Measurements from ENCODE around the gene WDR88. TPM values are rescaled to one million over a fixed set of nuclear protein-coding genes. Genes with fewer than 3 reads are reported as not detected.

WDR88 gene
- total RNA-seq = not detected in 2 replicates

DNA sequence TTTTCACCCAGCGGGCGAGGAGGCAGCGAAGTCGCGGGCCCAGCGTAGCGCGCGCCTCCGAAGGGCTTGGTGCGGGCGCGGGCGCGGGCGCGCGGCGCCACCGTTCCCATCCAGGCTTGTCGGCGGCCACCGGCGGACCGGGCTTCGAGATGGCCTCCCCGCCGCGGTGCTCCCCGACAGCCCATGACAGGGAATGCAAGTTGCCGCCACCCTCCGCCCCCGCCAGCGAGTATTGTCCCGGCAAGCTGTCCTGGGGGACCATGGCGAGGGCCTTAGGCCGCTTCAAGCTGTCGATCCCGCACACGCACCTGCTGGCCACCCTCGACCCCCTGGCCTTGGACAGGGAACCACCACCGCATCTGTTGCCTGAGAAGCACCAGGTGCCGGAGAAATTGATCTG lies at the start of gene WDR88:
TSS of gene WDR88 (plus strand) at position 94 of the 400 bp plus-strand sequence. CDS start at position 150, 56 bp downstream.

DNA sequence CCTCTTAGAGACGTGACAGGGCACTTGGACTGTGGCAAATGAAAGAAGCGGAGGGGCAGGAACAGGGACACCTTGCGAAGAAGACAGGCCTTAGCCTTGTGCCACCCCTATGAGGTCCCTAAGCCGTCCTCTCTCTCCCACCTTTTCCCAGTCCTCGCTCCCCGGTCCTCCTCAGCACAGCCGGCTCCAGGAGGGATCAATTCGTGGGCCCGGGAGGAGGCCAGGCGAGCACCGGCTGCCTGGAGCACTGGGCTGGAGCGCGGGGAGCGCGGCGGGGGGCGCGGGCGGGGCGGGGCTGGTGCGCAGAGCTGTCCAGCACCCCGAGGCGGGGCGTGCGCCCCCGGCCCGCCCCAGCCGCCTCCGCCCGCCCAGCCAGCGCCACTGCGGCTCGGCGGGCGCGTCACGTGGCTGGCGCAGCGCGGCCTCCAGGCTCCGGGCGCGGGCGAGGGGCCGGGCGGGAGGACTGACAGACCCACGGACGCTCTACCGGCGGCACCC lies 62.0 kb downstream of the WDR88 start, which contains the start of gene LRP3:
TSS of gene LRP3 (plus strand) at position 466 of the 498 bp plus-strand sequence. CDS start 456 bp downstream, outside the sequence.

Other genes with a start within 250 kb of the WDR88 start
- 9.9 and 17.3 TPM in 2 replicates for gene CEP89, start 160.2 kb upstream of the WDR88 start, total RNA-seq
- 2.2 and 3.6 TPM in 2 replicates for gene FAAP24, start 159.9 kb upstream of the WDR88 start, total RNA-seq
- 2.2 and 3.0 TPM in 2 replicates for gene RHPN2, start 67.2 kb upstream of the WDR88 start, total RNA-seq
- 7.3 and 9.2 TPM in 2 replicates for gene GPATCH1, start 50.9 kb upstream of the WDR88 start, total RNA-seq
- gene LRP3, start 62.2 kb downstream of the WDR88 start, total RNA-seq = 36.2 and 60.9 TPM in 2 replicates
- gene SLC7A10, start 93.7 kb downstream of the WDR88 start, total RNA-seq = not detected in 2 replicates
- gene CEBPA, start 170.4 kb downstream of the WDR88 start, total RNA-seq = 0.15 and 0.66 TPM in 2 replicates
- 19.5 and 20.2 TPM in 2 replicates for gene CEBPG, start 241.6 kb downstream of the WDR88 start, total RNA-seq

Data from smooth muscle cell of trachea (primary cell).